ENCODE results near the gene LAMC2. TPM values are rescaled to one million over a fixed set of nuclear protein-coding genes. Genes with fewer than 3 reads are reported as not detected.

The LAMC2 gene
- total and polyA plus RNA-seq, 2 of the 8 experiments (the other 6 are each of a cell fraction or from before 2014, with no cell fraction given): 4.6 to 12.9 TPM

- TF ChIP-seq, protein P1, sequence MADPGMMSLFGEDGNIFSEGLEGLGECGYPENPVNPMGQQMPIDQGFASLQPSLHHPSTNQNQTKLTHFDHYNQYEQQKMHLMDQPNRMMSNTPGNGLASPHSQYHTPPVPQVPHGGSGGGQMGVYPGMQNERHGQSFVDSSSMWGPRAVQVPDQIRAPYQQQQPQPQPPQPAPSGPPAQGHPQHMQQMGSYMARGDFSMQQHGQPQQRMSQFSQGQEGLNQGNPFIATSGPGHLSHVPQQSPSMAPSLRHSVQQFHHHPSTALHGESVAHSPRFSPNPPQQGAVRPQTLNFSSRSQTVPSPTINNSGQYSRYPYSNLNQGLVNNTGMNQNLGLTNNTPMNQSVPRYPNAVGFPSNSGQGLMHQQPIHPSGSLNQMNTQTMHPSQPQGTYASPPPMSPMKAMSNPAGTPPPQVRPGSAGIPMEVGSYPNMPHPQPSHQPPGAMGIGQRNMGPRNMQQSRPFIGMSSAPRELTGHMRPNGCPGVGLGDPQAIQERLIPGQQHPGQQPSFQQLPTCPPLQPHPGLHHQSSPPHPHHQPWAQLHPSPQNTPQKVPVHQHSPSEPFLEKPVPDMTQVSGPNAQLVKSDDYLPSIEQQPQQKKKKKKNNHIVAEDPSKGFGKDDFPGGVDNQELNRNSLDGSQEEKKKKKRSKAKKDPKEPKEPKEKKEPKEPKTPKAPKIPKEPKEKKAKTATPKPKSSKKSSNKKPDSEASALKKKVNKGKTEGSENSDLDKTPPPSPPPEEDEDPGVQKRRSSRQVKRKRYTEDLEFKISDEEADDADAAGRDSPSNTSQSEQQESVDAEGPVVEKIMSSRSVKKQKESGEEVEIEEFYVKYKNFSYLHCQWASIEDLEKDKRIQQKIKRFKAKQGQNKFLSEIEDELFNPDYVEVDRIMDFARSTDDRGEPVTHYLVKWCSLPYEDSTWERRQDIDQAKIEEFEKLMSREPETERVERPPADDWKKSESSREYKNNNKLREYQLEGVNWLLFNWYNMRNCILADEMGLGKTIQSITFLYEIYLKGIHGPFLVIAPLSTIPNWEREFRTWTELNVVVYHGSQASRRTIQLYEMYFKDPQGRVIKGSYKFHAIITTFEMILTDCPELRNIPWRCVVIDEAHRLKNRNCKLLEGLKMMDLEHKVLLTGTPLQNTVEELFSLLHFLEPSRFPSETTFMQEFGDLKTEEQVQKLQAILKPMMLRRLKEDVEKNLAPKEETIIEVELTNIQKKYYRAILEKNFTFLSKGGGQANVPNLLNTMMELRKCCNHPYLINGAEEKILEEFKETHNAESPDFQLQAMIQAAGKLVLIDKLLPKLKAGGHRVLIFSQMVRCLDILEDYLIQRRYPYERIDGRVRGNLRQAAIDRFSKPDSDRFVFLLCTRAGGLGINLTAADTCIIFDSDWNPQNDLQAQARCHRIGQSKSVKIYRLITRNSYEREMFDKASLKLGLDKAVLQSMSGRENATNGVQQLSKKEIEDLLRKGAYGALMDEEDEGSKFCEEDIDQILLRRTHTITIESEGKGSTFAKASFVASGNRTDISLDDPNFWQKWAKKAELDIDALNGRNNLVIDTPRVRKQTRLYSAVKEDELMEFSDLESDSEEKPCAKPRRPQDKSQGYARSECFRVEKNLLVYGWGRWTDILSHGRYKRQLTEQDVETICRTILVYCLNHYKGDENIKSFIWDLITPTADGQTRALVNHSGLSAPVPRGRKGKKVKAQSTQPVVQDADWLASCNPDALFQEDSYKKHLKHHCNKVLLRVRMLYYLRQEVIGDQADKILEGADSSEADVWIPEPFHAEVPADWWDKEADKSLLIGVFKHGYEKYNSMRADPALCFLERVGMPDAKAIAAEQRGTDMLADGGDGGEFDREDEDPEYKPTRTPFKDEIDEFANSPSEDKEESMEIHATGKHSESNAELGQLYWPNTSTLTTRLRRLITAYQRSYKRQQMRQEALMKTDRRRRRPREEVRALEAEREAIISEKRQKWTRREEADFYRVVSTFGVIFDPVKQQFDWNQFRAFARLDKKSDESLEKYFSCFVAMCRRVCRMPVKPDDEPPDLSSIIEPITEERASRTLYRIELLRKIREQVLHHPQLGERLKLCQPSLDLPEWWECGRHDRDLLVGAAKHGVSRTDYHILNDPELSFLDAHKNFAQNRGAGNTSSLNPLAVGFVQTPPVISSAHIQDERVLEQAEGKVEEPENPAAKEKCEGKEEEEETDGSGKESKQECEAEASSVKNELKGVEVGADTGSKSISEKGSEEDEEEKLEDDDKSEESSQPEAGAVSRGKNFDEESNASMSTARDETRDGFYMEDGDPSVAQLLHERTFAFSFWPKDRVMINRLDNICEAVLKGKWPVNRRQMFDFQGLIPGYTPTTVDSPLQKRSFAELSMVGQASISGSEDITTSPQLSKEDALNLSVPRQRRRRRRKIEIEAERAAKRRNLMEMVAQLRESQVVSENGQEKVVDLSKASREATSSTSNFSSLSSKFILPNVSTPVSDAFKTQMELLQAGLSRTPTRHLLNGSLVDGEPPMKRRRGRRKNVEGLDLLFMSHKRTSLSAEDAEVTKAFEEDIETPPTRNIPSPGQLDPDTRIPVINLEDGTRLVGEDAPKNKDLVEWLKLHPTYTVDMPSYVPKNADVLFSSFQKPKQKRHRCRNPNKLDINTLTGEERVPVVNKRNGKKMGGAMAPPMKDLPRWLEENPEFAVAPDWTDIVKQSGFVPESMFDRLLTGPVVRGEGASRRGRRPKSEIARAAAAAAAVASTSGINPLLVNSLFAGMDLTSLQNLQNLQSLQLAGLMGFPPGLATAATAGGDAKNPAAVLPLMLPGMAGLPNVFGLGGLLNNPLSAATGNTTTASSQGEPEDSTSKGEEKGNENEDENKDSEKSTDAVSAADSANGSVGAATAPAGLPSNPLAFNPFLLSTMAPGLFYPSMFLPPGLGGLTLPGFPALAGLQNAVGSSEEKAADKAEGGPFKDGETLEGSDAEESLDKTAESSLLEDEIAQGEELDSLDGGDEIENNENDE (IDR thresholded peaks at IDR 0.05; ENCODE audit: insufficient replicate concordance, low read length): no peak
- TF ChIP-seq, protein P2, sequence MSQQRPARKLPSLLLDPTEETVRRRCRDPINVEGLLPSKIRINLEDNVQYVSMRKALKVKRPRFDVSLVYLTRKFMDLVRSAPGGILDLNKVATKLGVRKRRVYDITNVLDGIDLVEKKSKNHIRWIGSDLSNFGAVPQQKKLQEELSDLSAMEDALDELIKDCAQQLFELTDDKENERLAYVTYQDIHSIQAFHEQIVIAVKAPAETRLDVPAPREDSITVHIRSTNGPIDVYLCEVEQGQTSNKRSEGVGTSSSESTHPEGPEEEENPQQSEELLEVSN (IDR thresholded peaks at IDR 0.05): no peak
- TF ChIP-seq CTBP2 (IDR thresholded peaks at IDR 0.05; ENCODE audit: borderline replicate concordance, insufficient read depth, insufficient read length, low read length) (no peak), FOSL1 (IDR thresholded peaks at IDR 0.05; ENCODE audit: insufficient read depth, low read depth, low read length) (no peak), CREB1 (IDR thresholded peaks at IDR 0.05) (no peak), BACH1 (IDR thresholded peaks at IDR 0.05; ENCODE audit: low read length) (no peak), JUN (IDR thresholded peaks at IDR 0.05; ENCODE audit: low read depth, low read length) (no peak), MAFK (IDR thresholded peaks at IDR 0.05; ENCODE audit: low read depth, low read length) (no peak), SIX5 (IDR thresholded peaks at IDR 0.05; ENCODE audit: low read depth, low read length) (no peak), EGR1 (IDR thresholded peaks at IDR 0.05; ENCODE audit: borderline replicate concordance, low read depth, low read length) (no peak)
- TF ChIP-seq, protein P3, sequence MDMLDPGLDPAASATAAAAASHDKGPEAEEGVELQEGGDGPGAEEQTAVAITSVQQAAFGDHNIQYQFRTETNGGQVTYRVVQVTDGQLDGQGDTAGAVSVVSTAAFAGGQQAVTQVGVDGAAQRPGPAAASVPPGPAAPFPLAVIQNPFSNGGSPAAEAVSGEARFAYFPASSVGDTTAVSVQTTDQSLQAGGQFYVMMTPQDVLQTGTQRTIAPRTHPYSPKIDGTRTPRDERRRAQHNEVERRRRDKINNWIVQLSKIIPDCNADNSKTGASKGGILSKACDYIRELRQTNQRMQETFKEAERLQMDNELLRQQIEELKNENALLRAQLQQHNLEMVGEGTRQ (IDR thresholded peaks at IDR 0.05; ENCODE audit: low read length): no peak
Observed at GRCh38 chr1:183283286-183283685, 97.2 kb downstream of the LAMC2 start (continued).
